Midbrain (tissue), 1 donor: Measurements from ENCODE around the gene SPTBN5.

Experiments used
- DNase-seq: peaks from one replicate; lab custom pipeline; 2025; lab: John Stamatoyannopoulos, UW

SPTBN5 gene

GRCh38 chr15:41893422-41894250 is at the start of gene SPTBN5:
SPTBN5 (minus strand) TSS chr15:41894053; CDS start chr15:41893497, 556 bp downstream.
- no peak for DNase-seq

GRCh38 chr15:41942886-41943285 is 49.0 kb upstream of the SPTBN5 start:
- no peak for DNase-seq

GRCh38 chr15:41941644-41942415 is 48.0 kb upstream of the SPTBN5 start:
- DNase-seq: no peak

DNA sequence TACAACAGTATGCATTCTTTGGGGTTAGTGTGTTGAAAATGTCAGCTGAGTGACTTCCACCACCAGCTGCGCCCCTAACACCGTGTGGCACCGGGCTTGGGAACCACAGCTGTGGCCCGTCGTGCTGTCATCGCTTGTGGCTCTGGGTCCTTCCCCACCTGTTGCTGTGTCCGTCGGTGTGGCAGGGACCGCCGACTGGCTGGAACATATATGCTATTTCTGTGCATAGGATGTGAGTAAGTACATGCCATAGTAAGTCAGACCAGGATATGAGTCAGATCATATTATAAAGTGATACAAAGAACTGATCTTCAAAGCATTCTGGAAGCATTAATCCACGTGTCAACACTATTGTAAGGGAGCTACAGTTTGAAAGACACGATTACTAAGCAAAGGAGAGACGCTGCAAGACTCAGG is 46.6 kb upstream of the SPTBN5 start:
- no peak for DNase-seq

DNA sequence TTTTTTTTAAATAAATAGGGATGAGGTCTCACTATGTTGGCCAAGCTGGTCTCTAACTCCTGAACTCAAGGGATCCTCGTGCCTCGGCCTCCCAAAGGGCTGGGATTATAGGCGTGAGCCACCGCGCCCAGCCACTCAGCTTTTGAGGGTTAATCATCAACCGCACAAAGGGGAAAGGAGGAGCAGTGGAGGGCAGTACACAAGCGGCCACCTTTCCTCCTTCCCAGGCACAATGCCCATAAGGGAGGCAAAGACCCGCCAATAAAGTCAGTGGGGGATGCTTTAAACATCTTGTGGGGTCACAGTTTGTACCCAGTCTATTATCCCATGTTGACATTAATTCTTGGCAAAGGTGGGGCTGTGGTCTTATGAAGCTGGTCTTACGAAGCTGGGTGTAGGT is 46.1 kb upstream of the SPTBN5 start:
- DNase-seq: no peak

GRCh38 chr15:41937568-41937923 is 43.7 kb upstream of the SPTBN5 start:
- DNase-seq: no peak

- no peak for DNase-seq
Observed at GRCh38 chr15:41936649-41937567, 43.1 kb upstream of the SPTBN5 start.

DNA sequence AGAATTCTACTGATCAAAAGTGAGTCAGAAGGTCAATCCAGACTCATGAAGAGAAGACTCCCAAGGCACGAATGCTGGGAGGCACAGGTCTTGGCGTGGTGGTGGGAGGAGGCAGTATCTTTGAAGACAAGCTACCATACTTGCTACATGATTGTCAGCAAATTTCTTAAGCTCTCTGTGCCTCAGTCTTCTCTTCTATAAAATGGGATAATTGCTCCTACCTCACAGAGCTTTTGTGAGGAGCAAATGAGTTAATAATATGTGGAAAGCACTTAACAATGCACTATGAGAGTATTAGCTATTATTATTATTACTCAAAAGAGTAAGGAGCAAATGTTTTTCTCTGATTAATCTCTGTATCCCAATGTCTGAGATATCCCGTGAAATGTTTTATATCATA is 42.3 kb upstream of the SPTBN5 start:
- DNase-seq: no peak

DNA sequence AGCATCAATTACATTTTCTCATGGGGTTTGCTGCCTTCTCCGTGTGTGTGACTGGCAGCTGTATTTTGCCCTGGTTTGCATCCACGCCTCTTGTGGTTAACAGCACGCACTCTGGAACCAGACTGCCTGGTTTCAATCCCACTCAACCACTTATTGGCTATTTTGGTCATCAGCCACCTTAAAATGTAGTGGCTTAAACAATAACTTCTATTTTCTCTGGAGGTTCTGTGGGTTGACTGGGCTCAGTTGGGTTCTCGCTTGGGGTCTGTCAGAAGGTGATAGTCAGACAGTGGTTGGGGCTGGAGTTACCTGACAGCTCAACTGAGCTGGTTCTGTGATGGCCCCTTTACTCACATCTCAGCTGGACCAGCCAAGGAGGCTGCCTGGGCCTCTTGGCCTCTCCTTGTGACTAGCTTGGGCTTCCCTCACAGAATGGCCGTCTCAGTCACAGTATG is 41.7 kb upstream of the SPTBN5 start:
- no peak for DNase-seq

- DNase-seq: no peak
Observed at GRCh38 chr15:41934843-41935242, 41.0 kb upstream of the SPTBN5 start.

DNA sequence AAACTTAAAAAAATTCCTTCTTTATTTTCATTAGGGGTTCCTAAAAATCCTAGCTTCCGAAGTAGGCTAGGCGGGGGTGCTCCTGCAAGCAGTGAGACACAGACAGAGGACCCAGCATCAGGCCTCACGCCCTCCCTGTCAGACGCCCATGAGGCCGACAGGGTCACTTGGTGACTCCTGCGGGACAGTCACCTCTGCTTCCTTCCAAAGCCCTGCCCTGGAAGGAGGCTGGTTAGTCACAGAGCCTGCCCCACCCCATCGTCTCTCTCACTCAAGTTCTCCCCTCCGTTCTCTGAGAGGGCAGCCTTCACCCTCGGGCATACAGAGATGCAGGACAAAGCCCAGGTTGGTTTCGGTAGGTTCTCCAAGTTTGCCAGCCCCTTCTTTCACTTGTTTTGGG is 39.9 kb upstream of the SPTBN5 start:
- DNase-seq: no peak

GRCh38 chr15:41933326-41933725 is 39.5 kb upstream of the SPTBN5 start:
- DNase-seq: no peak

DNA sequence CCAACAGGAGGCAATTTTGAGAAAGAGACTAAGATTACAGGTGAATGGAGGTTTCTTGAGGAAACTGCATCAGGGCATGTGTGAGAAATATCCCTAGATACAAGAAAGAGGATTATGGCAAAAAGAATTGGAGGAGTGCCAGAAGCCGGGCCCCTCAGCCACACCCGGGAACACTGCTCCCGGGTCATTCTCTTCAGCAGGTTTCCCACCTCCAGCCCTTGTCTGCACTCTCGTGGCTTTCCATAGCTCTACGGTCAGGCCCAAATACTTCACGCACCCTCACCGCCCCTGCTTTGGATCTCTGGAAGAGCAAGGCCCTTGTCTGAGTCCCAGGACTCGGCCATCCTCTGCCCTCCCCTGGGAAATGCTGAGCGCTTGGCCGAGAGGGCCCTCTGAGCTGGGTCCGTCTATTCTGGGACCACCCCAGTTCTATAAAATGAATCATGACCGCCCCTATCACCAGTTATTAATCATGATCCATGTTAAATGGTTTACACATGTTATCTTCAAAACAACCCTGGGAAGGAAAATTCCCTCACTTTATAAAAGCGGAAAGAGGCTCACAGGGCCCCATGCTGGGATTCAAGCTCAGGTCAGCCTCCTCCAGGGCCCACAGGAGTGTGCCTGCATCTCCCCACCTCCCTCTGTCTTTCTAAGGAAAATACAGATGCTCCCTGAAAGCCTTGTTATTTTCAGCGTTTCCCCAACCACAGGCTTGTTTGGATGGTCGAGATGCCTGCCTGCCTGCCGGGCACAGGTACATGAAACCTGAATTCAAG is 38.8 kb upstream of the SPTBN5 start:
- DNase-seq: no peak

- DNase-seq: no peak
Observed at GRCh38 chr15:41932101-41932500, 38.2 kb upstream of the SPTBN5 start.

GRCh38 chr15:41930867-41931222 is 37.0 kb upstream of the SPTBN5 start:
- no peak for DNase-seq

DNA sequence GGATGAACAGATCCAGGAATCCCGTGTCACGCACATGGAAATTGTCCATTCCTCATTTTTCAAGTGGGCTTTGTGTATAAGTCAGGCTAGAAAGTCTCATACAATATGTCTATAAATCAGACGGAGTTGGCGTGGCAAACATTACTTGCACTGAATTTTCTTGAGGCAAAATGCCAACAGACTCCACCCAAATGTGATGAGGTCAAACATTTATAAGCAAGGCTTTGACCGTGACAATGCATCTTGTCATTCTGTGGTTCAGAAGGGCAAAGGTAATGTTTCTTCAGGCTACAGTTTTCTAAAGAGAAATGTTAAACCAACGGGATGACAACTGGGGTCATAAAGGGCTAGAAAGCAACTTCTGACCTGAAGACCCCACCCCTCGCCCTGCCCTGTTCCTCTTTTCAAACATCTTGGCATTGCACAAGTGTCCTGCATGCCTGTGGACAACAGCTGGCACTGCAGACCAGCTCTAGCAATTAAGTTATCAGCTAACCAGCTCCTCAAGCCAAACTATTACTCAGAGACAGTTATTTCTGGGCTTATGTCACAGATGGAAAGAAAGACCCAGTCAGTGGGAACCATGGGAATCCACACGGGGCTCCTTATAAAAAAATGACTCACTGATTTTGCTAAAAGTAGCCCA is 36.5 kb upstream of the SPTBN5 start:
- DNase-seq: no peak

DNA sequence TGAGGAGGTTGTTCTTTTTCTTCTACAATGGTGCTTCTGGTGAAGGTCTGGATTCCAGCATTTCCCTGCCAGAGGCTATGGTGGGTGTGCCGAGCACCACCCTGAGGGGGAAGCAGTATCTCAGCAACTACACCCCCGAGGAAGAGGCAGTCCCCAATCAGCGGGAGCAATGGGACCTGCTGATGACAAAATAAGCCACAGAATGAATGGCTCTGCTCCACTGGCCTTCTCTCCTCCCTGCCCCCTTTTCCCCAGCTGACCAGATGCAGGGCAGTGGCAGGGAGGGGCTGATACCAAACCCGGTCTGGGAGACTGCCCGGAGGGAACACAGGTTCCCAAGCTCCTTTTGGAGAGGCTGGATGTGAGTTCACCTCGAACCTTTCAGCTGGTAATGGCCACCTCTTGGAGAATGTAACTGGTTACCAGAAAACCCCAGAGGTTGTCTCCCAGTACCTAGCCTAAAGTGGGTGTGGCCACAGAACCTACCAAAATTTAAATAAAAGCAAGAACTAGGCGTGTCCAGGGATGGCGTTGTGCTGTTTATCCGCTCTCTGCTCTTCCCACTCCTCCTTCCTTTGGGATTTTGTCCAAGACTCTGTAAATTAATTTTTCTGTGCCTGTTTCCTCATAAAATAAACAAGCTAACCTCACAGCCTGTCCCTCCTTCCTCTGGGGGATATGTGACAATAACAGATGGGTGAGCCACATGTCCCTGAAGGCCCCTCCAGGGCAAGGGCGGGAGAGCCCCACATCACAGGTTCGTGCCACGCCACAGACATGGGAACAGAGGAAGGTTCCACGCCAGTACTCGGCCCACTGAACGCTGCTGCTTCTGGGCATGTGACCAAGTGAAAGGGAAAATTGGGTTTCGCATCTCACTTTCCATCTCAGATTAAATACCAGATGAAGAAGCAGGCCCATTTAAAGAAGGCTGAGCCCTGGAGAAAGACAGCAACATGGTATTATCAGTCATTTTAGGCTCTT is 35.1 kb upstream of the SPTBN5 start:
- no peak for DNase-seq

DNA sequence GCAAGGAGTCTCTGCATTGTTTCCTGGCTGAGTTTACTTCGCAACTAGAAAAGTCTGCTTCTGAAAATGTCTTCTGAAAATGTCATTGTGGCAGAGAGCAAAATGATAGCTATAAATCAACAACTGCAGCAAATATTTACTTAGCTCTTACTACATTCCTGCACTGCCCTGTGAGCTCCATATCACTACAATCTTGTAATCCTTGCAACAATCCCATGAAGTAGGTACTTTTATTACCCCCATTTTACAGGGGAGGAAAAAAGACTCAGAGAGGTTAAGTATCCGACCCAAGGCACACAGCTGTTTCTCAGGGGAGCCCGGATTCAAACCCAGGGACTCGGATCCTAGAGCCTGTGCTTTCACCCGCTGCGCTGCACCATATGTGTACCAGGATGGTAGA is 34.2 kb upstream of the SPTBN5 start:
- DNase-seq: no peak

DNA sequence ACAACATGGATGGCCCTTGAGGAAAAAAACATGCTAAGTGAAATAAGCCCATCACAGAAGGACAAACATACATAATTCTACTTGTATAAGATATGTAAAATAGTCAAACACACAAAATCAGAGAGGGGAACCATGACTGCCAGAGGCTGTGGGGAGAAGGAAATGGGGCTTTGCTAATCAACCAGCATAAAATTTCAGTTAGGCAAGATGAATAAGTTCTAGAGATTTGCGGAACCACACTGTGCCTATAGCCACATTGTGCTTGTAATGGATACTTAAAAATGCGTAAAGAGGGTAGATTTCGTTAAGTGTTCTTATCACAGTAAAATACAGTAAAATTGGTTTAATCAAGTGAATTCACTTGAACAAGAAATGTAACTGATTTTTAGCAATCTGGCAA is 33.7 kb upstream of the SPTBN5 start:
- DNase-seq: no peak
